Measurements from ENCODE around the gene SYTL1. TPM values are rescaled to one million over a fixed set of nuclear protein-coding genes. Genes with fewer than 3 reads are reported as not detected.
"Not testable (repeated sequence)": the region's sequence is repeated elsewhere in the genome, so short reads cannot be mapped to it uniquely, and the experiment has no call there.

The SYTL1 gene
- total RNA-seq, 1 experiment from 2014 or later = 1.4 TPM

- DNase-seq (ENCODE audit: low read depth) = no peak
Observed at GRCh38 chr1:27383039-27383605, 41.3 kb downstream of the SYTL1 start, which contains the start of gene CD164L2. Gene CD164L2 (minus strand): TSS chr1:27383333. CDS start chr1:27383239, 94 bp downstream.

- DNase-seq (ENCODE audit: low read depth) = no peak
Observed at GRCh38 chr1:27383661-27384060, 41.8 kb downstream of the SYTL1 start.

- DNase-seq (ENCODE audit: low read depth) = not testable (repeated sequence)
Observed at GRCh38 chr1:27384797-27385196, 43.0 kb downstream of the SYTL1 start.

GRCh38 chr1:27388337-27389005 lies 46.6 kb downstream of the SYTL1 start:
- peak; percentile 61 for DNase-seq (ENCODE audit: low read depth)

GRCh38 chr1:27391511-27392095 lies 49.8 kb downstream of the SYTL1 start:
- peak; percentile 58 for DNase-seq (ENCODE audit: low read depth)

GRCh38 chr1:27392096-27392777 lies 50.4 kb downstream of the SYTL1 start, which contains the start of gene GPR3:
Gene GPR3 (plus strand): TSS chr1:27392622. CDS start chr1:27393799, 1,177 bp downstream.
- DNase-seq (ENCODE audit: low read depth) = peak; percentile 91

GRCh38 chr1:27392778-27393635 lies 51.2 kb downstream of the SYTL1 start:
- no peak for DNase-seq (ENCODE audit: low read depth)

- DNase-seq (ENCODE audit: low read depth) = no peak
Observed at GRCh38 chr1:27393641-27394281, 51.9 kb downstream of the SYTL1 start.

GRCh38 chr1:27394282-27394658 lies 52.4 kb downstream of the SYTL1 start:
- no peak for DNase-seq (ENCODE audit: low read depth)

- no peak for DNase-seq (ENCODE audit: low read depth)
Observed at GRCh38 chr1:27394925-27395324, 53.1 kb downstream of the SYTL1 start.

GRCh38 chr1:27395441-27396195 lies 53.8 kb downstream of the SYTL1 start:
- peak; percentile 69 for DNase-seq (ENCODE audit: low read depth)

- no peak for DNase-seq (ENCODE audit: low read depth)
Observed at GRCh38 chr1:27397110-27397509, 55.3 kb downstream of the SYTL1 start.

GRCh38 chr1:27397749-27398148 lies 55.9 kb downstream of the SYTL1 start:
- DNase-seq (ENCODE audit: low read depth) = no peak

- no peak for DNase-seq (ENCODE audit: low read depth)
Observed at GRCh38 chr1:27398405-27399149, 56.8 kb downstream of the SYTL1 start.

GRCh38 chr1:27399251-27400025 lies 57.6 kb downstream of the SYTL1 start:
- no peak for DNase-seq (ENCODE audit: low read depth)

GRCh38 chr1:27400082-27400962 lies 58.5 kb downstream of the SYTL1 start:
- no peak for DNase-seq (ENCODE audit: low read depth)

- DNase-seq (ENCODE audit: low read depth) = no peak
Observed at GRCh38 chr1:27400963-27401341, 59.1 kb downstream of the SYTL1 start.

GRCh38 chr1:27402349-27402754 lies 60.5 kb downstream of the SYTL1 start:
- peak; percentile 68 for DNase-seq (ENCODE audit: low read depth)

All from M059J (cell line).